GM12878 (cell line): ENCODE data around the gene LLCFC1. TPM values are rescaled to one million over a fixed set of nuclear protein-coding genes. Genes with fewer than 3 reads are reported as not detected.

ENCODE experiments used
- ATAC-seq: fragments of 200-7000 bp; cut with Tn5 transposase; 3 replicates; pipeline ENCODE4 v1.9.1; 2020; ENCODE audit warnings: mild to moderate bottlenecking, moderate library complexity
- BruUV-seq: library from RNA; stranded (reverse); fragments of 400-500 nt; replicated peaks from 2 replicates; lab custom pipeline; 2021; lab: Mats Ljungman, UMichigan
- CTCF ChIA-PET: fragments of 300-600 bp; sonication (Branson Sonifier 250); formaldehyde crosslinking; extraction: SDS; loops from one replicate; lab custom pipeline; 2021; ENCODE audit warnings: inconsistent platforms; lab: Yijun Ruan, JAX
- POLR2A ChIA-PET: fragments of 350-600 bp; formaldehyde crosslinking; extraction: SDS; loops from one replicate; lab custom pipeline; 2021; ENCODE audit warnings: inconsistent platforms; lab: Charles Lee
- RAD21 ChIA-PET: fragments of 300-600 bp; sonication (Branson Sonifier 250); formaldehyde crosslinking; loops from one replicate; lab custom pipeline; 2023; ENCODE audit warnings: antibody characterized with exemption; ENCODE audit not compliant: unreplicated experiment; lab: Charles Lee
- SMC1A ChIA-PET: fragments of 300-600 bp; sonication (Branson Sonifier 250); formaldehyde crosslinking; loops from one replicate; lab custom pipeline; 2023; ENCODE audit not compliant: unreplicated experiment, uncharacterized antibody; lab: Charles Lee
- DNase-seq: peaks from one replicate; pipeline ENCODE4 v3.0.0-alpha.2; 2011; ENCODE audit warnings: low read depth, low spot score
- FAIRE-seq: peaks from 3 replicates; lab custom pipeline; 2011; peaks lifted over from hg19 to GRCh38; lab: Jason Lieb, UNC
- H2AFZ ChIP-seq: 2 replicates; pipeline ENCODE4 v1.6.0; 2011; ENCODE audit warnings: low read depth, low read length, control low read depth; ENCODE audit not compliant: control insufficient read depth
- H3K27ac ChIP-seq: 2 replicates; pipeline ENCODE4 v1.5.1; 2011; ENCODE audit warnings: control low read depth; ENCODE audit not compliant: control insufficient read depth, insufficient read depth
- H3K27me3 ChIP-seq, 2 experiments: replicated peaks in 1 of 2; 2 replicates each; pipeline versions ENCODE4 v1.6.0 to v1.6.1; 2011; ENCODE audit warnings: low read length in 1 of 2; ENCODE audit not compliant: control insufficient read depth in 2 of 2, insufficient read depth in 2 of 2
- H3K36me3 ChIP-seq, 2 experiments: 2 replicates each; pipeline ENCODE4 v1.5.1; 2011; ENCODE audit warnings: low read length in 1 of 2; ENCODE audit not compliant: control insufficient read depth in 2 of 2, insufficient read depth in 2 of 2
- H3K4me1 ChIP-seq: 2 replicates; pipeline ENCODE4 v1.6.1; 2011; ENCODE audit warnings: mild to moderate bottlenecking, low read length, moderate library complexity, mixed read lengths; ENCODE audit not compliant: control insufficient read depth, insufficient read depth
- H3K4me2 ChIP-seq: 2 replicates; pipeline ENCODE4 v1.6.0; 2011; ENCODE audit warnings: control low read depth; ENCODE audit not compliant: control insufficient read depth, insufficient read depth
- H3K4me3 ChIP-seq: fragments of 200-600 bp; sonication (generic); 2 replicates; pipeline ENCODE4 v1.5.1; 2016
- H3K79me2 ChIP-seq: 2 replicates; pipeline ENCODE4 v1.6.0; 2011; ENCODE audit warnings: low read length; ENCODE audit not compliant: control insufficient read depth, insufficient read depth
- H3K9ac ChIP-seq: 2 replicates; pipeline ENCODE4 v1.8.0; 2011; ENCODE audit warnings: low read length, control low read depth, mixed read lengths; ENCODE audit not compliant: control insufficient read depth, insufficient read depth
- H3K9me3 ChIP-seq: replicated peaks from 3 replicates; pipeline ENCODE4 v1.5.1; 2011; ENCODE audit warnings: mild to moderate bottlenecking, low read length; ENCODE audit not compliant: control insufficient read depth, insufficient read depth
- H4K20me1 ChIP-seq: 2 replicates; pipeline ENCODE4 v1.6.0; 2011; ENCODE audit not compliant: control insufficient read depth, insufficient read depth
- CREB1 ChIP-seq: IDR thresholded peaks from 2 replicates; pipeline ENCODE4 v1.6.1; 2012; ENCODE audit warnings: low read depth, mild to moderate bottlenecking, inconsistent platforms
- DPF2 ChIP-seq: fragments of 450-650 bp; IDR thresholded peaks from 2 replicates; pipeline ENCODE4 v1.6.1; 2017; ENCODE audit warnings: mild to moderate bottlenecking
- ETV6 ChIP-seq, 2 experiments: fragments of 450-650 bp in 1 of 2; IDR thresholded peaks in 1 of 2; conservative IDR thresholded peaks in 1 of 2; 2 replicates each; pipeline ENCODE4 v1.6.1; 2014; ENCODE audit warnings: antibody characterized with exemption in 1 of 2, borderline replicate concordance in 1 of 2, low read depth in 1 of 2, mild to moderate bottlenecking in 1 of 2, moderate library complexity in 1 of 2
- FOS ChIP-seq: IDR thresholded peaks from 3 replicates; pipeline ENCODE4 v1.6.1; 2011; ENCODE audit warnings: borderline replicate concordance; ENCODE audit not compliant: insufficient read length; ENCODE audit errors: extremely low read depth
- HDAC6 ChIP-seq: fragments of 200-600 bp; sonication (generic); IDR thresholded peaks from one replicate; pipeline ENCODE4 v1.8.0; 2017; ENCODE audit warnings: antibody characterized with exemption; ENCODE audit not compliant: unreplicated experiment
- KDM1A ChIP-seq: fragments of 200-600 bp; sonication (generic); IDR thresholded peaks from 2 replicates; pipeline ENCODE4 v1.6.1; 2016; ENCODE audit warnings: borderline replicate concordance
- LARP7 ChIP-seq: fragments of 450-650 bp; IDR thresholded peaks from 2 replicates; pipeline ENCODE4 v1.6.1; 2017; ENCODE audit warnings: mild to moderate bottlenecking
- RAD51 ChIP-seq: fragments of 450-650 bp; IDR thresholded peaks from 2 replicates; pipeline ENCODE4 v1.6.1; 2016; ENCODE audit warnings: moderate library complexity, mild to moderate bottlenecking, inconsistent platforms
- SUPT20H ChIP-seq: IDR thresholded peaks from 2 replicates; pipeline ENCODE4 v1.6.1; 2011; ENCODE audit warnings: low read depth, mild to moderate bottlenecking, low read length, moderate library complexity, borderline replicate concordance; ENCODE audit not compliant: control insufficient read depth
- TBL1XR1 ChIP-seq: IDR thresholded peaks from 2 replicates; pipeline ENCODE4 v1.6.1; 2012; ENCODE audit warnings: low read depth, low read length, improper control_type of control experiment
- TCF12 ChIP-seq: IDR thresholded peaks from 2 replicates; pipeline ENCODE4 v1.6.1; 2011; ENCODE audit warnings: low read depth, mild to moderate bottlenecking, low read length
- ZBTB33 ChIP-seq: fragments of 450-650 bp; IDR thresholded peaks from 2 replicates; pipeline ENCODE4 v1.6.1; 2017; ENCODE audit warnings: mild to moderate bottlenecking
- WGBS: methylation state at CpG from one replicate; pipeline ENCODE4 v1.1.6; 2016; ENCODE audit warnings: low lambda C conversion rate; ENCODE audit not compliant: insufficient replicate concordance, insufficient coverage; ENCODE audit errors: missing lambda C conversion rate; 5-methylcytosine and 5-hydroxymethylcytosine counted together
- in situ Hi-C: fragments of 300-500 bp; cut with MboI; formaldehyde crosslinking; loops from 9 replicates; pipeline ENCODE4 v1.14.3; 2018; ENCODE audit warnings: mixed read lengths
- intact Hi-C: fragments of 100-400 bp; cut with micrococcal nuclease; formaldehyde crosslinking; loops from one replicate; pipeline ENCODE4 v1.14.2; 2022; ENCODE audit not compliant: unreplicated experiment
- polyA plus RNA-seq, 11 experiments: library from polyadenylated mRNA; depleted of rRNA in 4 of 11; unstranded in 6 of 11; stranded (reverse) in 5 of 11; fragments of >200 nt; fragmentation: Nextera tagmentation in 4 of 11; fragmentation: Illumina TruSeq in 1 of 11; extraction: Ambion mirVana in 4 of 11; extraction: Trizol in 1 of 11; gene quantifications; 1 replicate in 1 of 11; 2 replicates in 10 of 11; pipeline versions ENCODE4 v1.2.1 to v1.2.3, GENCODE V29; 2011 to 2016; ENCODE audit warnings: inconsistent platforms in 2 of 11, missing spikeins in 2 of 11, low read depth in 1 of 11
- total RNA-seq, 4 experiments: library from RNA; depleted of rRNA in 3 of 4; stranded (reverse); fragments of >200 nt in 3 of 4; fragmentation: Illumina TruSeq in 1 of 4; extraction: Trizol in 1 of 4; gene quantifications; 2 replicates each; pipeline versions ENCODE4 v1.2.1 to v1.2.3, GENCODE V29; 2013 to 2021

Gene LLCFC1
- total and polyA plus RNA-seq, 10 of the 15 experiments (the other 5 are each of a cell fraction or from before 2014, with no cell fraction given): not detected

GRCh38 chr7:142945001-142945400 lies 5.7 kb downstream of the LLCFC1 start (continued):
- TF ChIP-seq TCF12 (no peak), HDAC6 (no peak)

- RAD21 ChIA-PET: no interaction called here
- FAIRE-seq: no peak
- H3K4me2 ChIP-seq: no peak overlapping the region
- BruUV-seq: no TSS peak
- H3K9me3 ChIP-seq: no peaks in the 10 kb centered on the region; the same call in 2 of the 3 replicates
- in situ Hi-C loops: no loop called here
- ATAC-seq: no peak
- SMC1A ChIA-PET: no interaction called here
- no peak overlapping the region for H3K9ac ChIP-seq
- H3K27ac ChIP-seq: no peak overlapping the region
- no peak overlapping the region for H3K4me3 ChIP-seq
- TF ChIP-seq LARP7 (no peak), TBL1XR1 (no peak), CREB1 (no peak), DPF2 (no peak), KDM1A (no peak), ZBTB33 (no peak), ETV6 (conservative IDR thresholded peaks at IDR 0.05 in 1 of 2, IDR thresholded peaks at IDR 0.05 in 1 of 2; ENCODE audit: borderline replicate concordance in 1 of 2, low read depth in 1 of 2) (no peak), SUPT20H (no peak), RAD51 (no peak), FOS (no peak)
- H4K20me1 ChIP-seq: no peaks in the 10 kb centered on the region
- peaks cover 0 to 4% of the 10 kb centered on the region in 2 experiments; a peak in 2 of 4 replicates for H3K27me3 ChIP-seq
- intact Hi-C loops: no loop called here
- DNase-seq: no peak
- no peaks in the 10 kb centered on the region for H3K36me3 ChIP-seq
- 54% methylated on average over 4 of the region's 4 CpGs for WGBS
- H3K79me2 ChIP-seq: no peaks in the 10 kb centered on the region
- no peaks in the 10 kb centered on the region for H3K4me1 ChIP-seq
- no peak overlapping the region for H2AFZ ChIP-seq
- POLR2A ChIA-PET: no interaction called here
- CTCF ChIA-PET: no interaction called here
These were observed 9.3 kb downstream of the LLCFC1 start for GRCh38 chr7:142948603-142949002.
